Measurements from ENCODE around the gene VPS13A.

VPS13A gene

GRCh38 chr9:77176106-77176505, 1.2 kb upstream of the VPS13A start:
- no peak for DNase-seq (ENCODE audit: low spot score)
- H2BK12ac ChIP-seq (ENCODE audit: low read length) = no peak overlapping the region
- no peak overlapping the region for H3K4me2 ChIP-seq (ENCODE audit: insufficient read depth, low read length, poor library complexity, severe bottlenecking)
- H3K36me3 ChIP-seq (replicated peaks in 1 of 2; ENCODE audit: control insufficient read depth in 2 of 2, insufficient read depth in 2 of 2, low read length in 2 of 2) = no peaks in the 10 kb centered on the region
- peaks cover 0 to 26% (median 0%) of the 10 kb centered on the region in 3 experiments for H3K27me3 ChIP-seq (ENCODE audit: control insufficient read depth in 3 of 3, insufficient read depth in 3 of 3, low read depth in 1 of 3, low read length in 3 of 3)
- H3K4me1 ChIP-seq (ENCODE audit: control insufficient read depth in 2 of 2, insufficient read depth in 1 of 2, low read depth in 1 of 2, low read length in 2 of 2) = peaks cover 4% of the 10 kb centered on the region in 2 donors
- no peak overlapping the region for H3K23ac ChIP-seq (ENCODE audit: low read depth, low read length, poor library complexity)
- H3K4ac ChIP-seq (ENCODE audit: low read length) = no peak overlapping the region
- H3K18ac ChIP-seq (ENCODE audit: low read length) = no peak overlapping the region
- no peak overlapping the region for H3K9ac ChIP-seq (ENCODE audit: low read depth, low read length, poor library complexity)
- H2BK5ac ChIP-seq (ENCODE audit: low read length) = no peak overlapping the region
- no peak overlapping the region for H2BK15ac ChIP-seq (ENCODE audit: low read length)
- no peak overlapping the region for H4K8ac ChIP-seq (ENCODE audit: low read depth, low read length)
- H3K4me3 ChIP-seq (ENCODE audit: low read length in 2 of 2) = no peak overlapping the region
- H3K79me1 ChIP-seq (ENCODE audit: low read depth, low read length) = peaks cover 4% of the 10 kb centered on the region
- H3K14ac ChIP-seq (ENCODE audit: low read length) = no peak overlapping the region
- H3K27ac ChIP-seq (replicated peaks; ENCODE audit: low read length) = no peak overlapping the region
- no CpG with 5 or more reads among the region's 4 CpGs for WGBS, 2 donors (ENCODE audit: extremely low coverage in 2 of 2, insufficient read length in 2 of 2, insufficient replicate concordance in 1 of 2)
- no peak overlapping the region for H4K91ac ChIP-seq (ENCODE audit: low read depth, low read length, poor library complexity)
- H2AFZ ChIP-seq (ENCODE audit: low read length) = no peak overlapping the region
- H2AK5ac ChIP-seq (ENCODE audit: low read depth, low read length) = no peak overlapping the region
- H2BK120ac ChIP-seq (ENCODE audit: low read depth, low read length) = no peak overlapping the region
- H3K9me3 ChIP-seq (replicated peaks in 1 of 2; ENCODE audit: control insufficient read depth in 2 of 2, insufficient read depth in 1 of 2, low read depth in 1 of 2, low read length in 2 of 2) = no peaks in the 10 kb centered on the region

GRCh38 chr9:77176686-77177142, 620 bp upstream of the VPS13A start:
- no peak overlapping the region for H4K8ac ChIP-seq (ENCODE audit: low read depth, low read length)
- H2AK5ac ChIP-seq (ENCODE audit: low read depth, low read length) = no peak overlapping the region
- no CpG with 5 or more reads among the region's 10 CpGs for WGBS, 2 donors (ENCODE audit: extremely low coverage in 2 of 2, insufficient read length in 2 of 2, insufficient replicate concordance in 1 of 2)
- no peak overlapping the region for H3K23ac ChIP-seq (ENCODE audit: low read depth, low read length, poor library complexity)
- no peak overlapping the region for H2BK120ac ChIP-seq (ENCODE audit: low read depth, low read length)
- no peak for DNase-seq (ENCODE audit: low spot score)
- H3K18ac ChIP-seq (ENCODE audit: low read length) = peak overlapping the region; percentile 89
- no peak overlapping the region for H2BK5ac ChIP-seq (ENCODE audit: low read length)
- peak overlapping the region; percentile 50 for H3K27ac ChIP-seq (replicated peaks; ENCODE audit: low read length)
- no peak overlapping the region for H4K91ac ChIP-seq (ENCODE audit: low read depth, low read length, poor library complexity)
- H2BK15ac ChIP-seq (ENCODE audit: low read length) = no peak overlapping the region
- peak overlapping the region; percentile 58 for H3K4me2 ChIP-seq (ENCODE audit: insufficient read depth, low read length, poor library complexity, severe bottlenecking)
- no peaks in the 10 kb centered on the region for H3K9me3 ChIP-seq (replicated peaks in 1 of 2; ENCODE audit: control insufficient read depth in 2 of 2, insufficient read depth in 1 of 2, low read depth in 1 of 2, low read length in 2 of 2)
- peak overlapping the region; percentile 94 for H2AFZ ChIP-seq (ENCODE audit: low read length)
- peak overlapping the region; percentile 65 to 81 for H3K4me3 ChIP-seq (ENCODE audit: low read length in 2 of 2)
- peaks cover 4% of the 10 kb centered on the region for H3K79me1 ChIP-seq (ENCODE audit: low read depth, low read length)
- peaks cover 4% of the 10 kb centered on the region in 2 donors for H3K4me1 ChIP-seq (ENCODE audit: control insufficient read depth in 2 of 2, insufficient read depth in 1 of 2, low read depth in 1 of 2, low read length in 2 of 2)
- no peaks in the 10 kb centered on the region for H3K36me3 ChIP-seq (replicated peaks in 1 of 2; ENCODE audit: control insufficient read depth in 2 of 2, insufficient read depth in 2 of 2, low read length in 2 of 2)
- peaks cover 0 to 23% (median 0%) of the 10 kb centered on the region in 3 experiments for H3K27me3 ChIP-seq (ENCODE audit: control insufficient read depth in 3 of 3, insufficient read depth in 3 of 3, low read depth in 1 of 3, low read length in 3 of 3)
- H2BK12ac ChIP-seq (ENCODE audit: low read length) = no peak overlapping the region
- H3K14ac ChIP-seq (ENCODE audit: low read length) = no peak overlapping the region
- H3K9ac ChIP-seq (ENCODE audit: low read depth, low read length, poor library complexity) = no peak overlapping the region
- H3K4ac ChIP-seq (ENCODE audit: low read length) = no peak overlapping the region

- Histone ChIP-seq H3K27ac (replicated peaks; ENCODE audit: low read length) (peak overlapping the region; percentile 90), H4K91ac (ENCODE audit: low read depth, low read length, poor library complexity) (no peak overlapping the region), H3K27me3 (ENCODE audit: control insufficient read depth in 3 of 3, insufficient read depth in 3 of 3, low read depth in 1 of 3, low read length in 3 of 3) (peaks cover 0 to 17% (median 0%) of the 10 kb centered on the region in 3 experiments), H3K4ac (ENCODE audit: low read length) (peak overlapping the region; percentile 76), H3K79me1 (ENCODE audit: low read depth, low read length) (peaks cover 4% of the 10 kb centered on the region), H3K4me2 (ENCODE audit: insufficient read depth, low read length, poor library complexity, severe bottlenecking) (peak overlapping the region; percentile 85), H2BK5ac (ENCODE audit: low read length) (peak overlapping the region; percentile 87), H3K4me3 (ENCODE audit: low read length in 2 of 2) (peak overlapping the region; percentile 65 to 95), H3K14ac (ENCODE audit: low read length) (peak overlapping the region; percentile 64), H3K9me3 (replicated peaks in 1 of 2; ENCODE audit: control insufficient read depth in 2 of 2, insufficient read depth in 1 of 2, low read depth in 1 of 2, low read length in 2 of 2) (no peaks in the 10 kb centered on the region), H2AK5ac (ENCODE audit: low read depth, low read length) (peak overlapping the region; percentile 84), H3K36me3 (replicated peaks in 1 of 2; ENCODE audit: control insufficient read depth in 2 of 2, insufficient read depth in 2 of 2, low read length in 2 of 2) (no peaks in the 10 kb centered on the region), H3K9ac (ENCODE audit: low read depth, low read length, poor library complexity) (peak overlapping the region; percentile 90), H3K18ac (ENCODE audit: low read length) (peak overlapping the region; percentile 96), H3K23ac (ENCODE audit: low read depth, low read length, poor library complexity) (peak overlapping the region; percentile 89), H4K8ac (ENCODE audit: low read depth, low read length) (no peak overlapping the region), H2BK120ac (ENCODE audit: low read depth, low read length) (peak overlapping the region; percentile 61), H2AFZ (ENCODE audit: low read length) (peak overlapping the region; percentile 94), H3K4me1 (ENCODE audit: control insufficient read depth in 2 of 2, insufficient read depth in 1 of 2, low read depth in 1 of 2, low read length in 2 of 2) (peaks cover 4% of the 10 kb centered on the region in 2 donors), H2BK12ac (ENCODE audit: low read length) (no peak overlapping the region), H2BK15ac (ENCODE audit: low read length) (peak overlapping the region; percentile 92)
- no CpG with 5 or more reads among the region's 57 CpGs for WGBS, 2 donors (ENCODE audit: extremely low coverage in 2 of 2, insufficient read length in 2 of 2, insufficient replicate concordance in 1 of 2)
- peak; percentile 35 for DNase-seq (ENCODE audit: low spot score)
These were observed 810 bp downstream of the VPS13A start for GRCh38 chr9:77177894-77178794.

GRCh38 chr9:77180056-77180455, 2.7 kb downstream of the VPS13A start:
- H3K4me2 ChIP-seq (ENCODE audit: insufficient read depth, low read length, poor library complexity, severe bottlenecking) = no peak overlapping the region
- no peak overlapping the region for H2BK5ac ChIP-seq (ENCODE audit: low read length)
- H3K79me1 ChIP-seq (ENCODE audit: low read depth, low read length) = peaks cover 4% of the 10 kb centered on the region
- no peak overlapping the region for H4K8ac ChIP-seq (ENCODE audit: low read depth, low read length)
- no peak overlapping the region for H2AK5ac ChIP-seq (ENCODE audit: low read depth, low read length)
- no peak overlapping the region for H3K4ac ChIP-seq (ENCODE audit: low read length)
- no peak overlapping the region for H2BK120ac ChIP-seq (ENCODE audit: low read depth, low read length)
- no peak overlapping the region for H3K23ac ChIP-seq (ENCODE audit: low read depth, low read length, poor library complexity)
- H4K91ac ChIP-seq (ENCODE audit: low read depth, low read length, poor library complexity) = no peak overlapping the region
- H3K36me3 ChIP-seq (replicated peaks in 1 of 2; ENCODE audit: control insufficient read depth in 2 of 2, insufficient read depth in 2 of 2, low read length in 2 of 2) = no peaks in the 10 kb centered on the region
- no peak overlapping the region for H3K18ac ChIP-seq (ENCODE audit: low read length)
- H2AFZ ChIP-seq (ENCODE audit: low read length) = no peak overlapping the region
- H3K27me3 ChIP-seq (ENCODE audit: control insufficient read depth in 3 of 3, insufficient read depth in 3 of 3, low read depth in 1 of 3, low read length in 3 of 3) = peaks cover 0 to 12% (median 0%) of the 10 kb centered on the region in 3 experiments
- H2BK12ac ChIP-seq (ENCODE audit: low read length) = no peak overlapping the region
- DNase-seq (ENCODE audit: low spot score) = no peak
- H3K14ac ChIP-seq (ENCODE audit: low read length) = no peak overlapping the region
- no peak overlapping the region for H3K4me3 ChIP-seq (ENCODE audit: low read length in 2 of 2)
- H3K4me1 ChIP-seq (ENCODE audit: control insufficient read depth in 2 of 2, insufficient read depth in 1 of 2, low read depth in 1 of 2, low read length in 2 of 2) = peaks cover 4% of the 10 kb centered on the region in 2 donors
- H3K9ac ChIP-seq (ENCODE audit: low read depth, low read length, poor library complexity) = no peak overlapping the region
- no peak overlapping the region for H3K27ac ChIP-seq (replicated peaks; ENCODE audit: low read length)
- no peak overlapping the region for H2BK15ac ChIP-seq (ENCODE audit: low read length)
- H3K9me3 ChIP-seq (replicated peaks in 1 of 2; ENCODE audit: control insufficient read depth in 2 of 2, insufficient read depth in 1 of 2, low read depth in 1 of 2, low read length in 2 of 2) = no peaks in the 10 kb centered on the region
